Measurements from ENCODE around the gene ARL2.
"Not testable (repeated sequence)": the region's sequence is repeated elsewhere in the genome, so short reads cannot be mapped to it uniquely, and the experiment has no call there.

The ARL2 gene

GRCh38 chr11:65008873-65009272, 5.1 kb upstream of the ARL2 start:
- DNase-seq: no peak

DNA sequence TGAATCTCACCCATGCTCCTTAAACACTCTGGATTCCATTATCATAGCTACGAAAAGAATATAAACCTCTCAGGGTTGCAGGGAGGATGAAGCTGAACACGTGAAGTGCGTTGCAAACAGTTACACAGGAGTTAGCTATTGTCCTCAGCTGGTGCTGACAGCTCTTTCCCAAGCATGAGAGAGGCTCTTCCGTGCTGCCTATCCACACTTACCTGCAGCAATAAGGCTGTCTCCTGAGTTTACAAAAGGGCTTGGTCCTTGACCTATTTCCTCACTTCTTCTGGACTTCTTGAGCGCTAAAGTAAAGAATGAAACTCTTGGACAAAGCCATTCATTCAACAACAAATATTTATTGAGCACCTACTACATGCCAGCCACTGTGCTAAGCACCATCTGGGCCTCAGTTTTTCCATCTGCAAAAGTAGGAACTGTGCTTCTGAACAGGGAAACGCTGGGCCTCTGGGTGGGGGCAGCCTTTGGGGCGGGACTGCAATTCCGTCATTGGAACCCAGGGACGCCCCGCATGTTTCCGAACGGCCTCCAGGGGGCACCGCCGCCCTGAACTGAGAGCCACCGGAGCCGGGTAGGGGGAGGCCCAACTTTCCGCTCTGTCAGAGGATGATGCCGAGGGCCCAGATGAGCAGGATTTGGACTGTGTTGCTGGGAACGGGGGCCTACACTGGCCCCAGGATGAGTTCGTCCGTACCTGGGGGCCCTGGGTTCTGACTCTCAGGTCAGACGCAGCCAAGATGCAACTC, 651 bp upstream of the ARL2 start:
- peak; percentile 91 for DNase-seq

DNA sequence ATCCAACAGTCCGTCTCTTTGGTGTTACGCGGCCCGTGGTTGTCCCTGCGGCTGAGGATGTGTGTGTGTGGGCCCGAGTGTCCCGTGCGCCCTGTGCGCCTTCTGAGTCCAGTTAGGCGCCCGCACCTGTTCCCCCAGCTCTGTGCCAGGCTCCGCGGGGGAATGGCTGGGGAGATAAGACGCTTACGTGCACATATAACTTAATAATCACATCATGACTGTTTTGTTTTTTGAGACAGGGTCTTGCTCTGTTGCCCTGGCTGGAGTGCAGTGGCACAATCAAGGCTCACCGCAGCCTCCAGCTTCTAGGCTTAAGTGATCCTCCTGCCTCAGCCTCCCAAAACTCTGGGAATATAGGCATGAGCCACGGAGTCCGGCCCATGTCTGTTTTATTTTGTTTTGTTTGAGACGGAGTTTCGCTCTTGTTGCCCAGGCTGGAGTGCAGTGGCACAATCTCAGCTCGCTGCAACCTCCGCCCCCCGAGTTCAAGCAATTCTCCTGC, 817 bp downstream of the ARL2 start:
- no peak for DNase-seq

DNA sequence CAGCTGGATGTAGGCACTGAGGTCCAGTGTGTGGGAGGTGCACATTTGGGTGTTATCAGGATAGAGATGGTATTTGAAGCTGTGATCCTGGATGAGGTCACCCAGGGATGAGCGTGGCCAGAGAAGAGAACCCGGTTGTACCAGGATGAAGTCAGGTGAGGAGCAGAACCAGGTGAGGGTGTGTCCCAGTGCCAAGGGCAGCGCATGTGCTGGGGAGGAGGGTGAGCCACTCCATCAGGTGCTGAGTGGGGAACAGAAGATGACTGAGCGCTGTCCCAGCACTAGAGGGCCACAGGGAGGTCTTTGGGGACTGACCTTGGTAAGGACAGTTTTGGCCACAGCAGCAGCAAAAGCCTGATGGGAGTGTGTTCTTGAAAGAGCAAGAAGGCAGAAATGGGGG, 2.7 kb downstream of the ARL2 start:
- DNase-seq: no peak

- DNase-seq: no peak
Measured at GRCh38 chr11:65017937-65018336, 4.0 kb downstream of the ARL2 start.

DNA sequence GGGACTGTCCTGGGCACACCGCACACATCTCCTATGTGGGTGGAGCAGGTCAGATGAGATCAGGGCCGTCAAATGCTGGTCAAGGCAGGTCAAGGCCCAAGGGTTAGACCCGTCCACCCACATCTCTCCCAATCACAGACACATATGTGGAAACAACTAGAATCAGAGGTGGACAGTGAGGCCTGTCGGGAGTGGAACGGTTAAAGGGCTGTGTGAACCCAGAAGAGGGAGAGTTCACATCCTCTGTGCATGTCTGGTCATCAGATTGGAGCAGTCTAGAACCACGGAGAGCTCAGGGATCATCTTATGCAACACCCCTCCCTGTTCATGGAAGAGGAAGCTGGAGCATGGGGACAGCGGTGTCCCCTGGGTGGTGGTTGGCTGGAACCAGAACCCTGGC, 5.9 kb downstream of the ARL2 start:
- DNase-seq: no peak

DNA sequence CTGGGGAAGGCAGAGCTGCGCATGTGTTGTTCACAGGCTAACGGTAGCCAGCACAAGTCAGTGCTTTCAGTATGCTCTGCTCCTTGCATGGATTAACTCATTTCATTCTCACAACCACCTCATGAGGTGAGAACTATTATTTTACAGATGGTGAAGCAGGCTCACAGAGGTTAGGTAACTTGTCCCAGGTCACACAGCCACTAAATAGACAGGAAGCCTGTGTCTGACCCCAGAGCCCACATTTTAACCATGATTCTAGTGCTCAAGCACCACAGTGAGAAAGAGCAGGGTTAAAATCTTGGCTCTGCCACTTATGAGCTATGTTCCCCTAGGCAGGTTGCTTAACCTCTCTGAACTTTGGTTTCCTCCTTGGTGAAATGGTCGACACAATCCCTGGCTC, 7.0 kb downstream of the ARL2 start:
- DNase-seq: no peak

DNA sequence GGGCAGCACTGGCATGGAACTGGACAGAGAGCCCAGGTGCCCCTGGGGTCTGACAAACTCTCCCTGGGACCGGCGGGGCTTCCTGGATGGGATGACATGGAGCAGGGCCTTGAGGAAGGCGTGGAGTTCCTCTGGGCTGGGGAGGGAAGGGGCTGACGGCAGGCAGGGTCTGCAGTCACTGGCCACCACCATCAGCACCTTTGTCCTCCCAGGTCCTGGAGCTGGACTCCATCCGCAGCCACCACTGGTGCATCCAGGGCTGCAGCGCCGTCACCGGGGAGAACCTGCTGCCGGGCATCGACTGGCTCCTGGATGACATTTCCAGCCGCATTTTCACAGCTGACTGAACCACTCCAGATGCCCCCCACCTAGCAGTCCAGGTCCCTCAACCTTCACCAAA, 7.5 kb downstream of the ARL2 start:
- no peak for DNase-seq

GRCh38 chr11:65023502-65023901, 9.5 kb downstream of the ARL2 start:
- DNase-seq: not testable (repeated sequence)

DNA sequence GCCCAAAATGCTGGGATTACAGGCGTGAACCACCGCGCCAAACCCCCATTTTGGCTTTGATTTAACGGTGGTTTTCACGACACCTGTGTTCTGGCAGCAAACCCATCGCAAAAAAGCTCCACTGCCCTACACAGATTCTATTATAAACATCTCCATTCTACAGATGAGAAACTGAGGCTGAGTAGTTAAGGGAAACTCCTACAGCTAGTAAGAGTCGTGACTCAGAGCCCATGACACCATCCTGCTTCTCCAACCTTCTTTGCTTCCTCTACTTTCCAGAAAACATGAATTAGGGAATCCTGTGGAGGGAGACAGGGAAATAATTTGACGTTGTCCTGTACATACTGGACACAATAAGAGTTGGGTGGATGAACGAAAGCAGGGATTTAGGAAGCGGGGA, 12.8 kb downstream of the ARL2 start:
- DNase-seq: no peak

- peak; percentile 81 for DNase-seq
Measured at GRCh38 chr11:65027213-65028067, 13.5 kb downstream of the ARL2 start, which contains the start of gene SNX15. TSS of gene SNX15 (plus strand) at chr11:65027439. CDS start at chr11:65027538, 99 bp downstream.

GRCh38 chr11:65032216-65032615, 18.3 kb downstream of the ARL2 start:
- no peak for DNase-seq

DNA sequence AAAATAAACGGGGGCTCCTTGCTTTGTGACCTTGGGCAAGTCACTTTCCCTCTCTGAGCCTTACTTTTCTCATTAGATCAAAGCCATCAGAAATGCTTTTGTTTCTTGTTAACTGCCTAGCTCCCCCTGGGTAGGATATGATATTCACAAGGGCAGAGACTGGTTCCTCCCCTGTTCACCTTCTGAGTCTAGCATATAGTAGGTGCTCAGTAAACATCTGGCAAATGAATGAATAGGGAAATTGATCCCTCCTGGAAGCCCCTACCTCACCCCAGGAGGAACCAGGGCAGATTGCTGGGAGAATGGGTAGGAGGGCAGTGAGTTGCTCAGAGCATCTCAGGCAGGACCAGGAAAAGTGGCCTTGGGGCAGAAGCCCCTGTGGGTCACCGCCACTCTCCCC, 20.5 kb downstream of the ARL2 start:
- DNase-seq: no peak

DNA sequence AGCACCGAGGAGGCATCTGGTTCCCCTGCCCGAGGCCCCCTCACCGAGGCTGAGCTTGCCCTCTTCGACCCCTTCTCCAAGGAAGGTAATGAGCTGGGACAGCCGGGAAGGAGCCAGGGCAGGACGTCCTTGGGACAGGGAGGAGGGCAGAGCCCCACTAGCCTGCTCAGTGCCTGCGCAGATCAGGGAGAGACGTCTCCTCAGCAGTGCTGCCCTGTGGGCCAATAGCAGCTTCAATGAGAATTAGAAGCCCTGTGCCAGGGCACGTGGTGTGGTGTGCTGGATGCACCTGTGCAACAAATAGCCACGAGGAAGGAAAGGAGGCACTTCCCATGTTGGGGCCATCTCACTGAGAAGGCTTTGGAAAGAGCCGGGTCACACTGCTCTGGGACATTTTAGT, 21.6 kb downstream of the ARL2 start:
- DNase-seq: no peak

DNA sequence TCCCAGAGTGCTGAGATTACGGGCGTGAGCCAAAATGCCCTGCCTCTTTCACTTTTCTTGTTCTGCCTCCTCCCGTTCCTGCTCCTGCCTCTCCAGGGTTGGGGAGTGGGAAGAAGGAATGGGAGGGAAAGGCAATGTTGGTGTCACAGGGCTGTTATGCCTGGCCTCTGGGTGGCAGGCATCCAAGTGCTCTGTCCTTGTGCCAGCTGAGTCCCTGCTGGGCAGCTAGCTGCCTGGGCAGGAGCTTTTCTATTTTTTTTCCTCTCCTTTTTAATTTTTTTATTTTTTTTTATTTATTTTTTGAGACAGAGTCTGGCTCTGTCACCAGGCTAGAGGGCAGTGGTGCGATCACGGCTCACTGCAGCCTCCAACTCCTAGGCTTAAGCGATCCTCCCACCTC, 23.0 kb downstream of the ARL2 start:
- DNase-seq: no peak

GRCh38 chr11:65040520-65040846, 26.5 kb downstream of the ARL2 start:
- DNase-seq: no peak

GRCh38 chr11:65040847-65041622, 27.1 kb downstream of the ARL2 start, which contains the start of gene SAC3D1:
TSS of gene SAC3D1 (plus strand) at chr11:65041210. CDS start at chr11:65041293, 83 bp downstream.
- peak; percentile 87 for DNase-seq

DNA sequence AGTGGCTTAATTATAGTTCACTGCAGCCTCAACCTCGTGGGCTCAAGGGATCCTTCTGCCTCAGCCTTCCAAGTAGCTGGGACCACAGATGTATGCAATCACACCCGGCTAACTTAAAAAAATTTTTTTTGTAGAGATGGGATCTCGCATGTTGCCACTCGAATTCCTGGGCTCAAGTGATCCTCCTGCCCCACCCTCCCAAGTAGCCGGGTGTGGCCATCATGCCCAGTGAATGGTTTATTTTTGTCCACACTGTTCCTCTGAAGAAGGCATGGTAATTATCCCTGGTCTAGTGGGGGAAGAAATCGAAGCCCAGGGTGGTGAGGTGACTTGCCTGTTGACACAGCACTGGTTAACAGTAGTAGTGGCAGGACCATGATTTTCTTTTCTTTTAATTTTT, 28.9 kb downstream of the ARL2 start:
- no peak for DNase-seq

DNA sequence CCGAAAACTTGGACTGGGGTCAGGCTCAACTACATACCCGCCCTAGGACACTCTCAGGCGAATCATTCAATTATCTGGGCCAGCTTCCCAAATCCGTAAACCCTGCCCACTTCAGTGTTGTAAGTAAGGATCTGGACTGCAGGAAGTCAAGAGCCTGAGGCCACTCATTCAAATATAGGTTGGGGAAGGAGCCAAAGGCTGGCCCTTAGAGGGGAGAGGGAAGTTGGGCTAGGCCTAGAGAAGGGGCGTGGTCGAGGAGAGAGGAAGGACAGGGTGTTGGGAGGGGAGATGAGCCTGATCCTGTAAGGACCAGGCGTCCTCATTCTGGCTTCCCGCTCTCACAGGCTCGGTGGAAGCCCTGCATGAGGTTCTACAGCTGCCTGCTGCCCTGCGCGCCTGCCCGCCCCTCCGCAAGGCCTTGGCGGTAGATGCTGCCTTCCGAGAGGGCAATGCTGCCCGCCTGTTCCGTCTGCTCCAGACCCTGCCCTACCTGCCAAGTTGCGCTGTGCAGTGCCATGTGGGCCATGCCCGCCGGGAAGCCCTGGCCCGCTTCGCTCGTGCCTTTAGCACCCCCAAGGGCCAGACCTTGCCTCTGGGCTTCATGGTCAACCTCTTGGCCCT, 30.0 kb downstream of the ARL2 start:
- no peak for DNase-seq

DNA sequence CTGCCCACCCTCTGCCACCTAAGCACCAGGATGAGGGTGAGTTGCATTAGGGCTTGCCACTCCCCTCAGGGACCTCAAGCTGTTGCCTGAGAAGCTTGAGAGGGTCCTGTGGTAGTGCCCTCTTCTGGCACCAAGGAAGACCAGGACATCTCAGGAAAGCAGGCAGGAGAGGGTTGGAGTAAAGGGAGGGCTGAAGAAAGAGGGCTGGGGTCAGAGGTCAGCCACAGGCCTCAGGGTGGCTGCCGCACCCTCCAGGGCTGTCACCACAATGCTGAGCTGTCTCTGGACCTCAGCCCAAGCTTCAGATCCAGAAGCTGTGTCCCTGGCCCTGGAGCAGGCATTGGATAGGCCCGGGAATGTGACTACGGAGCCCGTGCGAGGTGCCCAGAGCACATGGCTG, 31.1 kb downstream of the ARL2 start:
- DNase-seq: no peak

- no peak for DNase-seq
Measured at GRCh38 chr11:65045728-65046127, 31.8 kb downstream of the ARL2 start.

DNA sequence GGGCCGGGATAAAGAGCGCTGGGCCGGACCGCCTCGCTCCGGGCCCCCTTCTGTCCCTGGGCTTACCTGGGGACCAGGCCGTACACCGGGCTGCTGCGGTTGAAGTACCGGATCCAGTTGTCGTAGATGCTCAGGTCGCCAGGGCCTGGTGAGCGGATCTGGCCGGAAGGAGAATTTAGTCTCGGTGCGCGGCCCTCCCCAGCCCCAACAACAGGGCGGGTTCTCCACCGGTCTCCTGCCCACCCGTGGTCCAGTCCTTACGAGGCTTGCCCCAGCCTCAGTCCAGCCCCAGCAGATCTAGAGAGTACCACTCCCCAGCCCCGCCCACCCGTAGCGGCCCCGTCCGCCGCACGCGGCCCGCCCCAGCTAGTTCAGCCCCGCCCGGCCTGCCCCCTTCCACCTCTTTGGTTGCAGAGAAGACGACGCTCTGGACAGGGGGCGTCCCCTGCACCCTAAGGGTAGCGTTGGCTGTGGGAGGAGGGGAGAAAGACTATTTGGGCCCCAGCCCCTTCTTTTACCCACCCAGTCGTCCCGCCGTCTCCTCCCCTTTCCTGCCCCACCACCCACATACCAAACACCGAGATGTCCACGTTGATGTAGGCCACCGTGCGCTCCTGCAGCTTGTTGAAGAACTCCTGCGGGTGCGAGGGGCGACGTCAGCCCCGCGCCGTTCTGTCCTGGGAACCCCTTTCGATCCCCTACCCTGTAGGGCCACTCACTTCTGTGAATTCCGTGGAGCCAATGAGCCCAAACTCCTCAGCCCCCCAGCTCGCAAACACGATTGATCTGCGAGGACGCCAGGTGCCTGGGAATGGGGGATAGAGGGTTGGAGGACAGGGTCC, 33.8 kb downstream of the ARL2 start:
- DNase-seq: peak; percentile 36
